VCaP (cell line): Measurements from ENCODE around the gene PREX1.
A peak's percentile ranks its signal among the peaks of the same experiment; 100 is the strongest.

ENCODE experiments used
- H3K27ac ChIP-seq: fragments of 450-650 bp; 2 replicates; pipeline ENCODE4 v1.5.1; 2017
- TF ChIP-seq, protein P1 (sequence below): fragments of 450-650 bp; conservative IDR thresholded peaks from 2 replicates; pipeline ENCODE4 v1.5.1; 2017; ENCODE audit warnings: mild to moderate bottlenecking, moderate library complexity

PREX1 gene

DNA sequence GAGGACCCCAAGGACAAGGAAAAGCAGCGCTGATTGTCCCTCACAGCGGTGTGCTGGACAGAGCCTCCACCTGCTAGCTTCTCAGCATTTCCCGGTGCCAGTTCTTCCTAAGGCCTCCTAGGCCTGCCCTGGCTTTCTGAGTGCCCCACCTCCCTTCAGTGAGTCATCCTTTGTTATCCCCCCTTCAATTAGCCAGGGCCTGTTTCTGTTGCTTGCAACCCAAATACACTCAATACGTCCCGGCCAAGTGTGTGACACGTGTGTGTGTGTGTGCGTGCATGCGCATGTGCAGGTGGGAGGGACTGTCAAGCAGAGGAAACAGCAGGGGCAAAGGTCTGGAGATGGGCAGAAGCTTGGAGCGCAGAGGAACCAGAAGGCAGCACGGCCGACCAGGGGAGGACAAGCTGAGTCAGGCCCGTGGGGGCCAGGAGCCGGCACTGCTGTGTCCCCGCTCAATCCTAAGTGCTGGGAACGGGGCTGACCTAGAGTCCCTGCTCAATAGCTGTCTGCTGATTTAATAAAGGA lies 159.8 kb downstream of the PREX1 start:
- no peak overlapping the region for H3K27ac ChIP-seq
- TF ChIP-seq, protein P1, sequence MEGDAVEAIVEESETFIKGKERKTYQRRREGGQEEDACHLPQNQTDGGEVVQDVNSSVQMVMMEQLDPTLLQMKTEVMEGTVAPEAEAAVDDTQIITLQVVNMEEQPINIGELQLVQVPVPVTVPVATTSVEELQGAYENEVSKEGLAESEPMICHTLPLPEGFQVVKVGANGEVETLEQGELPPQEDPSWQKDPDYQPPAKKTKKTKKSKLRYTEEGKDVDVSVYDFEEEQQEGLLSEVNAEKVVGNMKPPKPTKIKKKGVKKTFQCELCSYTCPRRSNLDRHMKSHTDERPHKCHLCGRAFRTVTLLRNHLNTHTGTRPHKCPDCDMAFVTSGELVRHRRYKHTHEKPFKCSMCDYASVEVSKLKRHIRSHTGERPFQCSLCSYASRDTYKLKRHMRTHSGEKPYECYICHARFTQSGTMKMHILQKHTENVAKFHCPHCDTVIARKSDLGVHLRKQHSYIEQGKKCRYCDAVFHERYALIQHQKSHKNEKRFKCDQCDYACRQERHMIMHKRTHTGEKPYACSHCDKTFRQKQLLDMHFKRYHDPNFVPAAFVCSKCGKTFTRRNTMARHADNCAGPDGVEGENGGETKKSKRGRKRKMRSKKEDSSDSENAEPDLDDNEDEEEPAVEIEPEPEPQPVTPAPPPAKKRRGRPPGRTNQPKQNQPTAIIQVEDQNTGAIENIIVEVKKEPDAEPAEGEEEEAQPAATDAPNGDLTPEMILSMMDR, result no peak

DNA sequence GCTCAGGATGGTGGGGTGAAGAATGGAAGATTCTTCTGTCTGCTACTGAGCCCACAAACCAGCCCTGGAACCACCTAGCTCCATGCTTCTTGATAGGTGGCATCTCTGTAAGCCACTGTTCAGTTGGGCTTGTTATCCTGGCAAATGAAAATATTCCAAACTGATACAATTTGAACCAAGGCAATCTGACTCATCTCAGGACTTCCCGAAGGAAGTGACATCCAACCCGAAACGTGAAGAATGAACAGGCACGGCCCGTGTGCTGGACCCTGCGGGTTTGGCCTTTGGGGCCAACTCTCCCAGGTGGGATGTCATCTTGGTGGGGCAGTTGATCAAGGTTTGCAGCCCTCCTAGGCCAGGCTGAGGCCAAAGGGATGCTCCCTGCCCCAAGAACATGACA lies 160.3 kb downstream of the PREX1 start:
- TF ChIP-seq, protein P1, result no peak
- H3K27ac ChIP-seq, result no peak overlapping the region

DNA sequence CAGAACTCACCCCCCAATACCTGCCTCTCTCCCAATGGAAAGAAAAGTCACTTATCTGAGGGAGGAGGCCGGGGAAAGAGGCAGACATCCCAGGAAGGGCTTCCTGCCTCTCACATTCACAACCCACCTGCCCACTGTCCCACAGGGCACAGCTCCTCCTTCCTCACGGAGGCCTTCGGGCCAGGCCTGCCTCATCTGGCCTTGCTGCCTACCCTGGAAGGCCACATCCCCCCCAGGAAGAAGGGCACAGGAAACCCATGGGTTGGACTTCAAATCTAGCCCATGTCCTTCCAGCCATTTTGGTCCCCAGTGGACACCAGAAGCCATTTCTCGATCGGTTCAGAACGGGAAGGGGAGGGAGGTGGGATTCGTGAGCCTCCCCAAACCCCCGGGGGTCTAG lies 162.0 kb downstream of the PREX1 start:
- TF ChIP-seq, protein P1, result no peak
- H3K27ac ChIP-seq, result peak overlapping the region; percentile 47

DNA sequence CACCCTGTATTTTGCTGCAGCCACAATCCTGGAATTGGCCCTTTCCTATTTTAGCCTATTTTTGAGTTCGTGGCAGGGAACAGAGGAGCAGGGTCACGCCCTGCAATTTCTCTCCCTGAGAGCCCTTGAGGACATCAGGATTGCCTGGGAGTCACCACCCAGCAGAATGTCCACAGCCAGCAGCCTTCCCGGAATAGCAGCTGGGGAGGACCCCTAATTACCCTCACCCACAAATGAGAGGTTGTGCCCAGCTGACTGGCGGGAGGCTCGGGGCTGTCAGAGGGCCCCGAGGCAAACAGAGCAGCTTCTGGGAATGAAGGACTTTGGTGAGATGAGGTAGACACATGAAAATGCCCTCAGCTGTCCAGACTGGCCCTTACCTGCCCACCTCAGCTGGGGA lies 165.1 kb downstream of the PREX1 start:
- TF ChIP-seq, protein P1, result no peak
- peak overlapping the region; percentile 80; the same call in 1 of the 2 replicates for H3K27ac ChIP-seq

DNA sequence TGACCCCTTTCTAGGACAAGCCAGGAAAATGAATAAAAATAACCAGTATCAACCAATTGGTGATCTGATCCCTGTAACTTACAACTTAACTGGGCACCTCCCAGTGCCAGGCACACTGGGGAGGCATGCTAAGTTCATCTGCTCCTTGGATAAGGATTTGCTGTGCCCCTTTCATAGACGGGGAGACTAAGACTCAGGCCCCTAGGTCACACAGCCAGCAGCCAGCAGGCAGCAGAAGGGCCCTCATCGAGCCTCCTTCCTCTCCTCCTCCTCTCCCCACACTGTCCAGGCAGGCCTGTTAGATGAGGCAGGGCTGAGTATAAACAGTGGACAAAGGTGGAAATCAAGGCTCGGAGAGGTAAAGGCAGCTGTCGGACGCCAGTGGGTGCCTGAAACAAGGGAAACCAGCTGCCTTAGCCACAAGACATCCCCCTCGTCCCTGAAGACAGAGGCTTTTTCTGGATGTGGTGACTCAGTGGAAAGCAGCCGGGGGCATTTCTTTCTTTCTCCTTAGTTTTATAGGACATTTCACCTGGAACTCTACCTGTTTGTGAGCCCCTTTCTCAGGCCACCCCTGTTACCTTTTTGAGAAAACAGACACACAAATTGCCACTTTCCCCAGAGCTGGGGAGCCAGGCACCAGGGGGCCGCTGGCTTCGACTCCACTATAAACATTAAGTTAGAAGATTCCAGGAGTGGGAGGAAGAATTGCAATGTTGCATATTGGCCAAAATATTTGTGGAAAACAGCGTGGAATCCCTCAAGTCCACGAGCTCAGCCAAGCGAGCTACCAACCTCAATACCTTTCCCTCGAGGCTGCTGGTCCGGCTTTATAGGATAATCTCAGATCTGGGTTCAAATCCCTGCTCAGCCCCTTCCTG lies 166.0 kb downstream of the PREX1 start:
- H3K27ac ChIP-seq, result peak overlapping the region; percentile 80; the same call in 1 of the 2 replicates
- TF ChIP-seq, protein P1, result no peak

DNA sequence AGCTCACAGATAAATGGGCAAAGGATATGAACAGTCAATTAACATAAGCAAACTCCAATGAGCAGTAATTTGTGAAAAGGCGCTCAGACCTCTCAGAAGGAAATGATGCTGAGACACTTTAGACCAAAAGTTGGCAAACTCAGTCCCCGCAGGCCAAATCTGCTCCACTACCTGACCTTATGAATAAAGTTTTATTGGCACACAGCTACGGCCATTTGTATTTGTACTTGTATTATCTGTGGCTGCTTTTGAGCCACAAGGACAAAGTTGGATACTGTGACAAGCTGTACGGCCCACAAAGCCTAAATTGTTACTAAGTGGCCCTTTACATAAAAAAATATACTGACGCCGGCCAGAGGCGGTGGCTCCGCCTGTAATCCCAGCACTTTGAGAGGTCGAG lies 167.0 kb downstream of the PREX1 start:
- H3K27ac ChIP-seq, result peak overlapping the region; percentile 89
- TF ChIP-seq, protein P1, result no peak

DNA sequence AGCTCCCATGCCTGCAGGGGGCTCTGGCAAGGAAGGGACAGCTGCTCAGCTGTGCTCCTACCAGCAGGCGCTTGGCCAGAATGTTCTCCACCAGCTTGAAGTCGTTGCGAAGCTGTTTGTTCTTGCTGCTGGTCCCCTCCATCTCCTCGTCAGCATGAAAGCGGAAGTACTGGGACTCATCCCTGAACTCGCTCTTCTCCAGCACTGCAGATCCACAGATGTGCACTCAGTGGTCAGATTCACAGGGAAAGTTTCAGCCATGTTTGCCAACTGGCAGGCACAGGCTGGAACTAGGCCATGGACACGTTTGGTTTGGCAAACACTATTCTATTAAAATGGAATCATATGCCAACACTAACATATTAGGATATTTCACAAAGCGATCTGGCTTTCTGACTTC lies 167.9 kb downstream of the PREX1 start:
- TF ChIP-seq, protein P1, result peak; percentile 30; the same call in 1 of the 2 replicates
- peak overlapping the region; percentile 89 for H3K27ac ChIP-seq
